Brain pericyte (primary cell): ENCODE measurements around the gene ERCC2.

Experiments used
- DNase-seq: peaks from one replicate; pipeline ENCODE4 v3.0.0-alpha.2; 2012; ENCODE audit warnings: low read depth, low spot score

The ERCC2 gene

DNA sequence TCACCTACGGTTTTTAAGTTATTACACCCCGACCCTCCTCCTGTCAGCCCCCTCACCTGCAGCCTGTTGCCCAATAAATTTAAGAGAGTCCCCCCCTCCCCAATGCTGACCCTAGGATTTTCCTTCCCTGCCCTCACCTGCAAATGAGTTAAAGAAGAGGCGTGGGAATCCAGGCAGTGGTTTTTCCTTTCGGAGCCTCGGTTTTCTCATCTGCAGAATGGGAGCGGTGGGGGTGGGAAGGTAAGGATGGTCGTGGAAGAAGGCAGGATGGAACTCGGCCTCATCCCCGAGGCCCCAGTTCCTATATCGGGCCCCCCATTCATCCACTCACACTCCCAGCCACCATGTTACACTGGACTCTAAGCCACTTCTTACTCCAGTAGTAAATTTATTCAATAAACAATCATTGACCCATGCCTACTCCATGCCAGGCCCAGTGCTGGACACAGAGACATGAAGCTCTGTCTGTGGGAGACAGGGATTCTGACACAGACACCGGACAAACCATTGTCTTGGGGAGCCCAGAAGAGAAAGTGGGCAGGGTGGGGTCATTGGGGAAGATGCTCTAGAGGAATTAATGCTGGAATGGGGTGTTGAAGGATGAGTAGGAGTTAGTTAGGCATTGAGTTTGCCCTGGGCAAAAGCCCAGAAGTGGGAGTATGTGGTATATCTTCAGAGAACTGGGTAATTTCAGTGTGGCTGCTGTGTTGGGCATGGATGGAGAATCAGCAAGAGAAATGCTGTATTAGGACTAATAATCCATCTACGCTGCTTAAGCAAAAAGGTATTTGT is 66.9 kb downstream of the ERCC2 start:
- DNase-seq, result no peak

DNA sequence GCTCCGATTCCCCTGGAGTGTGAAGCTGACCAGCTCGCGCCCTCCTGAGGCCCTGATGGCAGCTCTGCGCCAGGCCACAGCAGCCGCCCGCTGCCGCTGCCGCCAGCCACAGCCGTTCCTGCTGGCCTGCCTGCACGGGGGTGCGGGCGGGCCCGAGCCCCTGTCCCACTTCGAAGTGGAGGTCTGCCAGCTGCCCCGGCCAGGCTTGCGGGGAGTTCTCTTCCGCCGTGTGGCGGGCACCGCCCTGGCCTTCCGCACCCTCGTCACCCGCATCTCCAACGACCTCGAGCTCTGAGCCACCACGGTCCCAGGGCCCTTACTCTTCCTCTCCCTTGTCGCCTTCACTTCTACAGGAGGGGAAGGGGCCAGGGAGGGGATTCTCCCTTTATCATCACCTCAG is 68.0 kb downstream of the ERCC2 start:
- DNase-seq, result no peak
